Panc1 (cell line): ENCODE results near the gene ZBTB8A. TPM values are rescaled to one million over a fixed set of nuclear protein-coding genes. Genes with fewer than 3 reads are reported as not detected.

Experiments
- ATAC-seq: fragments of 200-7000 bp; cut with Tn5 transposase; 2 replicates; pipeline ENCODE4 v1.9.1; 2020; ENCODE audit warnings: mild to moderate bottlenecking, moderate library complexity
- BruUV-seq: library from RNA; stranded (reverse); fragments of 400-500 nt; replicated peaks from 2 replicates; lab custom pipeline; 2021; lab: Mats Ljungman, UMichigan
- CTCF ChIA-PET: fragments of 300-600 bp; sonication (Branson Sonifier 250); formaldehyde crosslinking; loops from one replicate; lab custom pipeline; 2022; ENCODE audit warnings: antibody characterized with exemption; lab: Charles Lee
- POLR2A ChIA-PET: fragments of 300-600 bp; sonication (Branson Sonifier 250); formaldehyde crosslinking; loops from one replicate; lab custom pipeline; 2022; ENCODE audit warnings: antibody characterized with exemption; lab: Charles Lee
- DNase-seq: peaks from one replicate; pipeline ENCODE4 v3.0.0-alpha.2; 2010; ENCODE audit warnings: low read depth, low spot score
- H3K27ac ChIP-seq: 2 replicates; pipeline ENCODE4 v1.5.1; 2011; ENCODE audit warnings: mild to moderate bottlenecking, low read length, inconsistent platforms
- H3K27me3 ChIP-seq: fragments of 200-500 bp; sonication (Bioruptor generic); 2 replicates; pipeline ENCODE4 v1.6.0; 2014; ENCODE audit warnings: low read length, inconsistent platforms; ENCODE audit not compliant: control insufficient read depth, insufficient read depth
- H3K36me3 ChIP-seq: fragments of 200-500 bp; sonication (Bioruptor generic); 2 replicates; pipeline ENCODE4 v1.5.1; 2014; ENCODE audit warnings: inconsistent platforms, mild to moderate bottlenecking, low read length, moderate library complexity; ENCODE audit not compliant: control insufficient read depth, insufficient read depth
- H3K4me1 ChIP-seq: 2 replicates; pipeline ENCODE4 v1.5.1; 2011; ENCODE audit warnings: inconsistent platforms, mild to moderate bottlenecking, low read length, moderate library complexity; ENCODE audit not compliant: control insufficient read depth, insufficient read depth
- H3K4me3 ChIP-seq, 2 experiments: 2 replicates each; pipeline ENCODE4 v1.5.1; 2011 to 2012; ENCODE audit warnings: low read depth in 2 of 2, low read length in 2 of 2, mild to moderate bottlenecking in 2 of 2, inconsistent platforms in 1 of 2, moderate library complexity in 1 of 2
- H3K9me3 ChIP-seq: fragments of 200-500 bp; sonication (Bioruptor generic); 2 replicates; pipeline ENCODE4 v1.5.1; 2014; ENCODE audit warnings: low read depth, mild to moderate bottlenecking, inconsistent platforms, low read length, moderate library complexity; ENCODE audit not compliant: control insufficient read depth, insufficient read depth
- POLR2AphosphoS5 ChIP-seq: IDR thresholded peaks from 2 replicates; pipeline ENCODE4 v1.6.1; 2012; ENCODE audit warnings: mild to moderate bottlenecking, low read depth, low read length, moderate library complexity
- SIN3A ChIP-seq: IDR thresholded peaks from 2 replicates; pipeline ENCODE4 v1.6.1; 2012; ENCODE audit warnings: low read depth, mild to moderate bottlenecking, low read length, moderate library complexity, borderline replicate concordance; ENCODE audit not compliant: insufficient read depth
- TCF7L2 ChIP-seq: IDR thresholded peaks from 2 replicates; pipeline ENCODE4 v1.6.1; 2011; ENCODE audit warnings: mild to moderate bottlenecking, low read depth, low read length, inconsistent platforms
- in situ Hi-C: cut with HindIII; loops from 2 replicates; pipeline ENCODE4 v1.10.0; 2016; ENCODE audit warnings: low sequenced_read_pairs, low pct_unique_long_range_greater_than_20kb
- intact Hi-C: fragments of 100-400 bp; cut with micrococcal nuclease; formaldehyde crosslinking; loops from one replicate; pipeline ENCODE4 v1.10.0; 2022; ENCODE audit not compliant: unreplicated experiment
- total RNA-seq: library from RNA; stranded (reverse); gene quantifications from one replicate; pipeline ENCODE4 v1.2.1, GENCODE V29; 2021; ENCODE audit not compliant: unreplicated experiment
- TF ChIP-seq, protein P1 (sequence below): fragments of 450-650 bp; IDR thresholded peaks from 2 replicates; pipeline ENCODE4 v1.5.1; 2017; ENCODE audit warnings: mild to moderate bottlenecking
- TF ChIP-seq, protein P2 (sequence below), 2 experiments: IDR thresholded peaks; 2 replicates each; pipeline ENCODE4 v1.6.1; 2011 to 2012; ENCODE audit warnings: low read depth in 2 of 2, control low read depth in 1 of 2, low read length in 1 of 2, mild to moderate bottlenecking in 1 of 2, moderate library complexity in 1 of 2; ENCODE audit not compliant: insufficient read depth in 1 of 2

ZBTB8A gene
- total RNA-seq, 1 experiment from 2014 or later, result 6.5 TPM

DNA sequence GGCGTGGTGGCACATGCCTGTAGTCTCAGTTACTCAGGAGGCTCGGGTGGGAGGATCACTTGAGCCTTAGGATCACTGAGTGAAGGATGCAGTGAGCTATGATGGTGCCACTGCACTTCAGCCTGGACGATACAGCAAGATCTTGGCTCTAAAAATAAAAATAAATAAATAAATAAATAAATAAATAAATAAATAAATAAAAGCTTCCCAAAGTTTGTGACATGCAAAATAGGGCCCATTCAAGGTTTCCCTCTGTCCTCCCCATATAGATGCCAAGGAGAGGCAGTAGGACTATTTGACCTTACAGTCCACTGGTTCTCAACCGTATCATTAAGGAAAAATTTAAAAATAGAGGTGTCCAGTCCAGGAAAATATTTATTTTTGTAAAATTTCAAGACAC is 70.0 kb downstream of the ZBTB8A start:
- peaks cover 5% of the 10 kb centered on the region; the same call in 1 of the 2 replicates for H3K4me1 ChIP-seq
- H3K27ac ChIP-seq, result no peak overlapping the region
- H3K9me3 ChIP-seq, result no peaks in the 10 kb centered on the region
- ChIA-PET CTCF (no interaction called here), POLR2A (no interaction called here)
- no peak for ATAC-seq
- TF ChIP-seq SIN3A, result no peak
- TF ChIP-seq POLR2AphosphoS5, result no peak
- BruUV-seq, result no TSS peak
- H3K27me3 ChIP-seq, result no peaks in the 10 kb centered on the region
- DNase-seq, result no peak
- in situ Hi-C loops, result no loop called here
- intact Hi-C loops, result no loop called here
- no peaks in the 10 kb centered on the region for H3K36me3 ChIP-seq
- H3K4me3 ChIP-seq, result no peak overlapping the region

DNA sequence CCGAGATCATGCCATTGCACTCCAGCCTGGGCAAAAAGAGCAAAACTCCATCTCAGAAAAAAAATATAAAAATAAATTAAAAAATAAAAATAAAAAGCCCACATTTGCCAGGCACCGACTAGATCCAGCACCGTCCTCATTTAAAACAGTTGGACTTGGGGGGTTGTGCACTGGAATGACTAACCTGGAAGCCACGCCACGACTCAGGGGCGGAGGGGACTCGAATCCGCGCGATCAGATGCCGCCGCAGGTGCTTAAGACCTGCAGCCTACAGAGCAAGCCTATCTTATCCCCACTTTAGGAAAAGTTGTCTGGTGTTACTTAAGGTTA is 72.6 kb downstream of the ZBTB8A start:
- TF ChIP-seq POLR2AphosphoS5 (no peak; the same call in 1 of the 2 replicates), SIN3A (no peak), TCF7L2 (no peak)
- TF ChIP-seq, protein P1, sequence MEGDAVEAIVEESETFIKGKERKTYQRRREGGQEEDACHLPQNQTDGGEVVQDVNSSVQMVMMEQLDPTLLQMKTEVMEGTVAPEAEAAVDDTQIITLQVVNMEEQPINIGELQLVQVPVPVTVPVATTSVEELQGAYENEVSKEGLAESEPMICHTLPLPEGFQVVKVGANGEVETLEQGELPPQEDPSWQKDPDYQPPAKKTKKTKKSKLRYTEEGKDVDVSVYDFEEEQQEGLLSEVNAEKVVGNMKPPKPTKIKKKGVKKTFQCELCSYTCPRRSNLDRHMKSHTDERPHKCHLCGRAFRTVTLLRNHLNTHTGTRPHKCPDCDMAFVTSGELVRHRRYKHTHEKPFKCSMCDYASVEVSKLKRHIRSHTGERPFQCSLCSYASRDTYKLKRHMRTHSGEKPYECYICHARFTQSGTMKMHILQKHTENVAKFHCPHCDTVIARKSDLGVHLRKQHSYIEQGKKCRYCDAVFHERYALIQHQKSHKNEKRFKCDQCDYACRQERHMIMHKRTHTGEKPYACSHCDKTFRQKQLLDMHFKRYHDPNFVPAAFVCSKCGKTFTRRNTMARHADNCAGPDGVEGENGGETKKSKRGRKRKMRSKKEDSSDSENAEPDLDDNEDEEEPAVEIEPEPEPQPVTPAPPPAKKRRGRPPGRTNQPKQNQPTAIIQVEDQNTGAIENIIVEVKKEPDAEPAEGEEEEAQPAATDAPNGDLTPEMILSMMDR, result no peak
- TF ChIP-seq, protein P2, sequence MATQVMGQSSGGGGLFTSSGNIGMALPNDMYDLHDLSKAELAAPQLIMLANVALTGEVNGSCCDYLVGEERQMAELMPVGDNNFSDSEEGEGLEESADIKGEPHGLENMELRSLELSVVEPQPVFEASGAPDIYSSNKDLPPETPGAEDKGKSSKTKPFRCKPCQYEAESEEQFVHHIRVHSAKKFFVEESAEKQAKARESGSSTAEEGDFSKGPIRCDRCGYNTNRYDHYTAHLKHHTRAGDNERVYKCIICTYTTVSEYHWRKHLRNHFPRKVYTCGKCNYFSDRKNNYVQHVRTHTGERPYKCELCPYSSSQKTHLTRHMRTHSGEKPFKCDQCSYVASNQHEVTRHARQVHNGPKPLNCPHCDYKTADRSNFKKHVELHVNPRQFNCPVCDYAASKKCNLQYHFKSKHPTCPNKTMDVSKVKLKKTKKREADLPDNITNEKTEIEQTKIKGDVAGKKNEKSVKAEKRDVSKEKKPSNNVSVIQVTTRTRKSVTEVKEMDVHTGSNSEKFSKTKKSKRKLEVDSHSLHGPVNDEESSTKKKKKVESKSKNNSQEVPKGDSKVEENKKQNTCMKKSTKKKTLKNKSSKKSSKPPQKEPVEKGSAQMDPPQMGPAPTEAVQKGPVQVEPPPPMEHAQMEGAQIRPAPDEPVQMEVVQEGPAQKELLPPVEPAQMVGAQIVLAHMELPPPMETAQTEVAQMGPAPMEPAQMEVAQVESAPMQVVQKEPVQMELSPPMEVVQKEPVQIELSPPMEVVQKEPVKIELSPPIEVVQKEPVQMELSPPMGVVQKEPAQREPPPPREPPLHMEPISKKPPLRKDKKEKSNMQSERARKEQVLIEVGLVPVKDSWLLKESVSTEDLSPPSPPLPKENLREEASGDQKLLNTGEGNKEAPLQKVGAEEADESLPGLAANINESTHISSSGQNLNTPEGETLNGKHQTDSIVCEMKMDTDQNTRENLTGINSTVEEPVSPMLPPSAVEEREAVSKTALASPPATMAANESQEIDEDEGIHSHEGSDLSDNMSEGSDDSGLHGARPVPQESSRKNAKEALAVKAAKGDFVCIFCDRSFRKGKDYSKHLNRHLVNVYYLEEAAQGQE (IDR thresholded peaks at IDR 0.05; ENCODE audit: insufficient read depth in 1 of 2, low read depth in 2 of 2, low read length in 1 of 2), result no peak
- intact Hi-C loops, result loop anchor here (10.0 kb wide), 1 partner anchor 87 kb away; no protein-coding TSS in a partner anchor
- Histone ChIP-seq H3K36me3 (no peaks in the 10 kb centered on the region), H3K27me3 (no peaks in the 10 kb centered on the region), H3K27ac (peak overlapping the region; percentile 76), H3K4me1 (peaks cover 5% of the 10 kb centered on the region; the same call in 1 of the 2 replicates), H3K9me3 (no peaks in the 10 kb centered on the region), H3K4me3 (peak overlapping the region; percentile 54 to 85)
- DNase-seq (no peak), ATAC-seq (peak; percentile 53)
- in situ Hi-C loops, result no loop called here
- CTCF ChIA-PET, result no interaction called here
- POLR2A ChIA-PET, result interaction anchor here (0.6 kb wide), 1 partner anchor 85 kb away, joined by 5 read pairs; no protein-coding TSS in a partner anchor
- BruUV-seq, result no TSS peak

DNA sequence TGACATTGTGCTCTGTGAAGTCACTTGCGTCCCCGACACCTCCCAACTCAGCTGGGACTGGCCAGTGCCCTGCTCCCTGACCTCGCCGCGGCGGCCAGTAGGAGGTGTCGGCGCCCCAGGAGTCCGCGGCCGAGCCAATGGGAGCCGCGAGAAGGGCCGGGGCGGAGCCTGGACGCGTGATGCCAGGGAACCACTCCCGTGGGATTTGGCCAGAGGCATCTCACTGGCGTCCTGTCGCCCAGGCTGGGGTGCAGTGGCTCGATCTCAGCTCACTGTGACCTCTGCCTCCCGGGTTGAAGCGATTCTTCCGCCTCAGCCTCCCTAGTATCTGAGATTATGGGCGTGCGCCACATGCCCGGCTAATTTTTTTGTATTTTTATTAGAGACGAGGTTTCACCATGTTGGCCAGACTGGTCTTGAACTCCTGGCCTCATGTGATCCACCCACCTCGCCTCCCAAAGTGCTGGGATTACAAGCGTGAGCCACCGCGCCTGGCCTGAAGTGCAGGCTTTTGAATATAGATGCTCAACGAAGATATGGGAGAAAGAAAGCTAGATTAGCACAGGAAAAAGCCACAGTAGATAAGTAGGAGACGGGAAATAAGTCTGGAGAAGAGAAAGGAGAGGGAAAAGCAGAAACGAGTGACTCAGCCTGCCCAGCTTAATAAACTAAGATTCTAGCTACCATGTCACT is 73.1 kb downstream of the ZBTB8A start:
- TSS peak; percentile 92 for BruUV-seq
- Histone ChIP-seq H3K9me3 (no peaks in the 10 kb centered on the region), H3K4me1 (peaks cover 5% of the 10 kb centered on the region; the same call in 1 of the 2 replicates), H3K4me3 (peak overlapping the region; percentile 54 to 85), H3K27me3 (no peaks in the 10 kb centered on the region), H3K36me3 (no peaks in the 10 kb centered on the region), H3K27ac (peak overlapping the region; percentile 76)
- CTCF ChIA-PET, result no interaction called here
- POLR2A ChIA-PET, result interaction anchor here (0.6 kb wide), 2 partner anchors 18 to 86 kb away, joined by 5 to 6 read pairs; no protein-coding TSS in a partner anchor
- DNase-seq (peak; percentile 69), ATAC-seq (peak; percentile 100)
- intact Hi-C loops, result loop anchor here (10.0 kb wide), 1 partner anchor 88 kb away; no protein-coding TSS in a partner anchor
- in situ Hi-C loops, result no loop called here
- TF ChIP-seq TCF7L2 (no peak), POLR2AphosphoS5 (peak; percentile 86), SIN3A (0 out of 2 replicates have a peak, but pooled peaks have one; percentile 26)
